Measurements from ENCODE around the gene PIM3. TPM values are rescaled to one million over a fixed set of nuclear protein-coding genes. Genes with fewer than 3 reads are reported as not detected.
"Not testable (repeated sequence)": the region's sequence is repeated elsewhere in the genome, so short reads cannot be mapped to it uniquely, and the experiment has no call there.

PIM3 gene
- polyA plus RNA-seq, 1 of the 3 experiments (the other 2 are of a cell fraction), result 15.3 TPM

GRCh38 chr22:49944399-49944891, 16.1 kb upstream of the PIM3 start (continued):
- TF ChIP-seq SIN3A (IDR thresholded peaks at IDR 0.05; ENCODE audit: borderline replicate concordance, low read depth, low read length) (no peak), CHD2 (IDR thresholded peaks at IDR 0.05; ENCODE audit: low read length, partially characterized antibody) (no peak), GABPA (IDR thresholded peaks at IDR 0.05; ENCODE audit: low read depth) (no peak), FOSL2 (IDR thresholded peaks at IDR 0.05; ENCODE audit: borderline replicate concordance, low read depth) (no peak), EZH2phosphoT487 (IDR thresholded peaks at IDR 0.05; ENCODE audit: borderline replicate concordance, low read depth) (no peak)

- WGBS (ENCODE audit: low lambda C conversion rate), result 77% methylated on average over 17 of the region's 17 CpGs
- DNase-seq; H2AFZ ChIP-seq (ENCODE audit: low read depth); H4K20me1 ChIP-seq (ENCODE audit: insufficient read depth); H3K4me2 ChIP-seq; CTCF ChIA-PET; POLR2A ChIA-PET; H3K4me3 ChIP-seq (ENCODE audit: low read depth in 2 of 2, low read length in 1 of 2); H3F3A ChIP-seq (replicated peaks; ENCODE audit: insufficient read depth); H3K79me2 ChIP-seq (ENCODE audit: insufficient read depth); H3K36me3 ChIP-seq (replicated peaks in 1 of 2; ENCODE audit: control insufficient read depth in 1 of 2, insufficient read depth in 2 of 2, low read length in 1 of 2); H3K27me3 ChIP-seq (ENCODE audit: insufficient read depth); H3K9me3 ChIP-seq; H3K9me2 ChIP-seq; H3K9ac ChIP-seq: not testable (repeated sequence)
- H3K27ac ChIP-seq (ENCODE audit: low read depth in 2 of 2, low read length in 1 of 2), result peak overlapping the region in 1 of 2 experiments; percentile 54; a peak in 1 of 4 replicates
- peaks cover 0 to 15% of the 10 kb centered on the region in 2 experiments; a peak in 2 of 4 replicates for H3K4me1 ChIP-seq (ENCODE audit: control insufficient read depth in 1 of 2, insufficient read depth in 2 of 2, low read depth in 1 of 2, low read length in 1 of 2)
Observed at GRCh38 chr22:49945042-49945794, 15.4 kb upstream of the PIM3 start.

GRCh38 chr22:49946612-49947295, 13.8 kb upstream of the PIM3 start:
- Histone ChIP-seq H3K4me1 (ENCODE audit: control insufficient read depth in 1 of 2, insufficient read depth in 2 of 2, low read depth in 1 of 2, low read length in 1 of 2) (peaks cover under 1 to 15% of the 10 kb centered on the region in 2 experiments; a peak in 2 of 4 replicates), H3K27ac (ENCODE audit: low read depth in 2 of 2, low read length in 1 of 2) (no peak overlapping the region), H3K4me3 (ENCODE audit: low read depth in 2 of 2, low read length in 1 of 2) (no peak overlapping the region), H3K36me3 (replicated peaks in 1 of 2; ENCODE audit: control insufficient read depth in 1 of 2, insufficient read depth in 2 of 2, low read length in 1 of 2) (no peaks in the 10 kb centered on the region), H3K4me2 (no peak overlapping the region), H4K20me1 (ENCODE audit: insufficient read depth) (no peaks in the 10 kb centered on the region), H3K9me3 (no peaks in the 10 kb centered on the region), H3K9ac (no peak overlapping the region), H2AFZ (ENCODE audit: low read depth) (no peak overlapping the region), H3K27me3 (ENCODE audit: insufficient read depth) (no peaks in the 10 kb centered on the region), H3F3A (replicated peaks; ENCODE audit: insufficient read depth) (peaks cover 5% of the 10 kb centered on the region), H3K79me2 (ENCODE audit: insufficient read depth) (no peaks in the 10 kb centered on the region), H3K9me2 (no peaks in the 10 kb centered on the region)
- POLR2A ChIA-PET, result interaction anchor here (1.3 kb wide), 1 partner anchor 13 kb away, joined by 3 read pairs; no protein-coding TSS in a partner anchor
- WGBS (ENCODE audit: low lambda C conversion rate), result 40% methylated on average over 1 of the region's 17 CpGs
- no peak for DNase-seq
- CTCF ChIA-PET, result interaction anchor here (0.8 to 2.4 kb wide), 4 partner anchors 16 to 83 kb away, joined by 3 to 8 read pairs (median 4); no protein-coding TSS in a partner anchor
- TF ChIP-seq USF1 (IDR thresholded peaks at IDR 0.05; ENCODE audit: borderline replicate concordance, low read depth) (no peak), REST (IDR thresholded peaks at IDR 0.05; ENCODE audit: low read depth, low read length) (no peak), FOXM1 (IDR thresholded peaks at IDR 0.05; ENCODE audit: low read depth) (no peak), MXI1 (IDR thresholded peaks at IDR 0.05; ENCODE audit: low read depth, low read length) (no peak), RAD21 (IDR thresholded peaks at IDR 0.05; ENCODE audit: low read length) (no peak), EP300 (IDR thresholded peaks at IDR 0.05; ENCODE audit: borderline replicate concordance in 1 of 2, low read depth in 1 of 2, low read length in 1 of 2) (no peak), TCF12 (IDR thresholded peaks at IDR 0.05) (no peak), TAF1 (IDR thresholded peaks at IDR 0.05; ENCODE audit: borderline replicate concordance, low read depth, low read length) (no peak), USF2 (IDR thresholded peaks at IDR 0.05; ENCODE audit: borderline replicate concordance, low read depth, low read length) (no peak), RCOR1 (IDR thresholded peaks at IDR 0.05; ENCODE audit: low read length) (no peak), EZH2phosphoT487 (IDR thresholded peaks at IDR 0.05; ENCODE audit: borderline replicate concordance, low read depth) (no peak), PBX3 (IDR thresholded peaks at IDR 0.05) (no peak), NRF1 (IDR thresholded peaks at IDR 0.05; ENCODE audit: low read depth, low read length) (no peak)
